ENCODE results near the gene CCDC149.

DNA sequence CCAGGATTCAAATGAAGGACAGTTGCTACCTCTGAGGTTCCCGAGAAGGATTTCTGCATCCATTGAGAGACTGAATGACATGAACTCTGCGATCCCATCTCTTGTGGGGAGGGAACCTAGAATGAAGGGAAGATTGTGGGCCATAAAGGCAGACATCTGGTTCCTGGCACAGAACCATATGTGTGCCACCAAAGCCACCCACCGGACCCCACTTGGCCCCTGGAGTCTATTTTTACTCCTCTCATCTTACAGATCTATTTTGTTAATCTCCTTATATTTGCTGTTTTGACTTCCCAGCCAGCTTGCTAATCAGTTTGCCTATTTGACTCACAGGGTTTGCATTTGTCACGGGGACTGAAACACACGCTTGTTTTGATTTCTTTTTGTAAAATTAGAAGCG lies 110.2 kb downstream of the CCDC149 start:
- TF ChIP-seq, protein P1, sequence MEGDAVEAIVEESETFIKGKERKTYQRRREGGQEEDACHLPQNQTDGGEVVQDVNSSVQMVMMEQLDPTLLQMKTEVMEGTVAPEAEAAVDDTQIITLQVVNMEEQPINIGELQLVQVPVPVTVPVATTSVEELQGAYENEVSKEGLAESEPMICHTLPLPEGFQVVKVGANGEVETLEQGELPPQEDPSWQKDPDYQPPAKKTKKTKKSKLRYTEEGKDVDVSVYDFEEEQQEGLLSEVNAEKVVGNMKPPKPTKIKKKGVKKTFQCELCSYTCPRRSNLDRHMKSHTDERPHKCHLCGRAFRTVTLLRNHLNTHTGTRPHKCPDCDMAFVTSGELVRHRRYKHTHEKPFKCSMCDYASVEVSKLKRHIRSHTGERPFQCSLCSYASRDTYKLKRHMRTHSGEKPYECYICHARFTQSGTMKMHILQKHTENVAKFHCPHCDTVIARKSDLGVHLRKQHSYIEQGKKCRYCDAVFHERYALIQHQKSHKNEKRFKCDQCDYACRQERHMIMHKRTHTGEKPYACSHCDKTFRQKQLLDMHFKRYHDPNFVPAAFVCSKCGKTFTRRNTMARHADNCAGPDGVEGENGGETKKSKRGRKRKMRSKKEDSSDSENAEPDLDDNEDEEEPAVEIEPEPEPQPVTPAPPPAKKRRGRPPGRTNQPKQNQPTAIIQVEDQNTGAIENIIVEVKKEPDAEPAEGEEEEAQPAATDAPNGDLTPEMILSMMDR (IDR thresholded peaks at IDR 0.05 in 4 of 5, conservative IDR thresholded peaks at IDR 0.05 in 1 of 5): no peak
- TF ChIP-seq POLR2A (IDR thresholded peaks at IDR 0.05): no peak
